ENCODE results near the gene NCOA1.
"Not testable (repeated sequence)": the region's sequence is repeated elsewhere in the genome, so short reads cannot be mapped to it uniquely, and the experiment has no call there.

Gene NCOA1

DNA sequence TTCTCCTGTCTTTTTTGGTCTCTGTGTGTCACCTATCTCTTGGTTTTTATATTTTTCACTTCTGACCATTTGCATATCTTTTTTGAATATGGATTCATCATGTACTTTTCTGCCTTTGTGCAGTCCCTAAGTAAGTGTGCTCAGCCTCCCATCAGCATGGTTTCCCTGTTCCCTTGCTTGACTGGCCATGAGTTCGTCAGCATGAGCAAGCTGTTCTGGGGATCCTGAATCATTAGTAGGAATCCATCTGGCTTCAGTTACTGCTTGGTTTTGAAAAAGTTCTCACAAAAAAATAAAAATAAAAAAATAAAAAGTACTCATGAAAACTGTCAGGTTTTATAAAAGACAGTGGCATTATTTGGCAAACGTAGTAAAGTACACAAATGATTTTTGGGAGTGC lies 144.1 kb downstream of the NCOA1 start:
- no peak for DNase-seq (ENCODE audit: low read depth)

DNA sequence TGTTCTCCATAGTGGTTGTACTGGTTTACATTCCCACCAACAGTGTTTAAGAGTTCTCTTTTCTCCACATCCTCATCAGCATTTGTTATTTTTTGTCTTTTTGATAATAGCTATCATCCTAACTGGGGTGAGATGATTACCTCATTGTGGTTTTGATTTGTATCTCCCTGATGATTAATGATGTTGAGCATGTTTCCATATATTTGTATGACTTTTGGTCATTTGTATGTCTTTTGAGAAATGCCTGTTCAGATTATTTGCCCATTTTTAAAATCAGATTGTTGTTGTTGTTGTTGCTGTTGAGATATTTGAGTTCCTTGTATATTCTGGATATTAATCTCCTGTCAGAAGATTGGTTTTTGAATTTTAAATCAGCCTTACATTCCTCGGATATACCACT lies 147.5 kb downstream of the NCOA1 start:
- DNase-seq (ENCODE audit: low read depth) = no peak

DNA sequence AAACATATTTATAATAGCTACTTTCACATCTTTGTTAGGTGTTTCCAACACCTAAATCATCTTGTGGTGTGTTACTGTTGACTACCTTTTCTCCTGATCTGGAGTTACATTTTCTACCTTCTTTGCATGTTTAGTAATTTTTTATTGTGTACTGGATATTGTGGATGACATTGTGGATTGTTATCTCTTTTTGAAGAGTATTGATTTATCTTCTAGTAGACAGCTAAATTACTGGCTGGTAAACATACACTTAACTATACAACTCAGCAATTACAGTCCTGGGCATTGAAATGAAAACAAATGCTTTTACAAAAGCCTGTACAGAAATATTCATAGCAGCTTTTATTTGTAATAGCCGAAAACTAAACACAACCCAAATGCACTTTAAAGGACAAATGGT lies 151.3 kb downstream of the NCOA1 start:
- DNase-seq (ENCODE audit: low read depth) = no peak

DNA sequence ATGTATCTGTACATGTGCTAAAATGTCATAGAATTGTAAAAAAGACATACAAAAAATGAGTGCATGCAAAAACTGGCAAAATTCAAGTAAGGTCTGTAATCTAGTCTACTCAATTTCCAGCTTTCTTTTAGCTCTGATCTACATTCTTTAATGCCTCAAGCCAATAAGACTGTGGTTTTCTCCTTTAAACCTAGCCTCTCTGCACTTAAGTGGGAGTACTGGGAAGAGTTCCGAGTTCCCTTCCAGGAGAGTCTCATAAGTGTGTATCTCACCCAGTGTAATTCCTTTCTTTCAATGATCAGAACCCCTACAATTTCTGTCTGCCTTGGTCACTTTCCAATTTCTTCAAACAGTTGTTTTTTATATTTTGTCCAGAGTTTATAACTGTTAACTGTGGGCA lies 152.0 kb downstream of the NCOA1 start:
- no peak for DNase-seq (ENCODE audit: low read depth)

DNA sequence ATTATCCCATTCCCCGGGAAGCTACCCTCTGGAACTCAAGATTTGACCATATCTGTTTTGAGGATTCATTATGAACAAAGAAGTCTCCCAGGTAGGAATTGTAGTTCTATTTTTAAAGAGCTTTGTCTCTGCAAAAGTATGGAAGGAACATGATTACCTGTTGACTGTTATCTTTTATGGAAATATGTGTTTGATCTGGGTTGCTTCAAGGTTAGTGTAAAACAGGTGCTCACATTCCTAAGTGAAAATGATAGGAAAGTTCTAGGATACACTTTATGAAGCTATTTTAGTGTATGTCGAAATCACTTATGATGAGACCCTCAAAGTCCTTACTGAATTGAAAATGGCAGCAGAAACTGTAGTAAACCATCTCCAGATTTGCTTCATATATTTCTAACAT lies 153.0 kb downstream of the NCOA1 start:
- DNase-seq (ENCODE audit: low read depth) = no peak

DNA sequence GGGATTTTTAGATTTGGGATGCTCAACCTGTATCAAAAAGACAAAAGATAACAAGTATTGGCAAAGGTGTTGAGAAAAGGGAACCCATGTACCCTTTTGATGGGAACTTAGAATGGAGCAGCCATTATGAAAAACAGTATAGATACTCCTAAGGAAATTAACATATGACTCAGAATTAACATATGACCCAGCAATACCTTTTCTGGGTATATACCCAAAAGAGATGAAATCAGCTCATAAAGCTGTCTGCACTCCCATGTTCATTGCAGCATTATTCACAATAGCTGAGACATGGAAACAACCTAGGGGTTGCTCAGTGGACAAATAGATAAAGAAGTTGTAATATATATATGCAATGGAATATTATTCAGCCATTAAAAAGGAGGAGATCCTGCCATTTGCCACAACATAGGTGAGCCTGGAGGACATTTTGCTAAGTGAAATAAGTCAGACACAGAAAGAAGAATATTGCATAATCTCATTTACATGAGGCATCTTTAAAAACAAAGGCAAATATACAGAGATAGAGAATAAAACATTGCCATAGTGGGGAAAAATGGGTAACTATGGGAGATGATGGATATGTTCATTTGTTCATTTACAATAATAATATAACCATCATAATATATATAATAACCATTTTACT lies 160.1 kb downstream of the NCOA1 start:
- DNase-seq (ENCODE audit: low read depth) = no peak

DNA sequence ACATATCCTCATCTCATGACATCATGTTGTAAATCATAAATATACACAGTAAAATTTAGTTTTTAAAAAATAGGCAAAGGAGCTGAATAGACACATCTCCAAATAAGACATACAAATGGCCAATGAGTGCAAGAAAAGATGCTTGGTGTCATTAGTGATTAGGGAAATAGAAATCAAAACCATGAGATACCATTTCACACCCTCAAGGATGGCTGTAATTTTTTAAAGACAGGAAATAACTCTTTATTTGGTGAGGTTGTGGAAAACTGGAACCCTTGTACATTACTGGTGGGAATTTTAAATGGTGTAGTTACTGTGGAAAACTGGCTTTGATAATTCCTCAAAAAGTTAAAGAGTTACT lies 160.6 kb downstream of the NCOA1 start:
- DNase-seq (ENCODE audit: low read depth) = no peak

DNA sequence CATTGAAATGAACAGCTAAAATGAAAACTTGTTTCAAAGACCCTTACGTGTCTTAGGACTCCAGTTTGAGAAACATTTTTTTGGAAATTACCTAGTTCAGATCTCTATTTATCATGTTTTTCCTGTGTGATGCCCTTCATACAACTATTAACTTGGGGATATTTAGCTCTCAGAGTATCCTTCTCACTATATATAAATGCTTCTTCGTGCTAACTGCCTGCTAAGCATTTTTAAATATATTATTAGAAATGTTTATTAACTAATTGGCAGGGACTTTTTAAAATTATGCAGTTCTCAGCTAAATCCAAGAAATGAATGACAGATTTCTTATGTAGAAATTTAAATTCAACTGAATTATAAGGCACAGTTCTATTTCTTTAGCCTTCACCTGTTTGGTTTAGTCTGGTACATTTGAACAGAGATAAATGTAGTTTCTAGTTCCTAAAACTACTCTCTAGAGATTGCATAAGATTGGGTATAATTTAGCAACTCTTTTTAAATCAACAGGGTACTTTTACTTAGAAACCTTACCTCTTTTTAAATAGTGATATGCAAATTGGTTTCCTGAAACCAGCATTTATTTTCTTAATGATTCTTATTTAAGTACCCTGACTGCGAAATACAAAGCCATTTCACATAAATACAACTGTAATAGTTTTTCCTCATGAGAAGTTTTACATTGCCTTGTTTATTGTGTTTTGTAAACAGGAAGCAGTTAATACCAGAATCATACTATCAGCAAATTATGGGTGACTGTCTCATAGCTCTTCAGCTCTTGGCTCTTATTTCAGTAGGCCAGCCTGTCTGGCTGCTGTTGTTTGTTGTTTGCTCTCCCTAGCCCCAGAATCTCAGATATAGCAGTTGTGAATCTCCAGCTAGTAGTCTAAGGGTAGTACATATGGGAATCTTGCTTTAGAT lies 161.5 kb downstream of the NCOA1 start:
- DNase-seq (ENCODE audit: low read depth) = no peak

DNA sequence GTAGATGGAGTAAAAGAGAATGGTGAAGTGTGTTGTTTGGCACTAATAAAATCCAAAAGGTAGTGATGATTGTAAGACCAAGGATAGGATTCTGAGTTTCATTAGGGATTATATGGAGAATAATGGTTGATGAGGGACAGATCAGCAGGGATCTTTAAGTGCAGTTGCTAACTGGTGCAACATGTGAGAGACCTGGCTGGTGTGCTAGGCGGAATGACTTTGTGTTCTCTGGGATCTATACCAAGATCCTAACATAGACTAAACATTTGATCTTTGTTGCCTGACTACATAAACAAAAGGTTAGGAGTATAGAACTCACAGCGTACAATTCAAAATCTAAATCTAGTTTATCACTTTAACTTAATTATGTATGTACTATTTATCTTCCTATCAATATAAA lies 166.8 kb downstream of the NCOA1 start:
- no peak for DNase-seq (ENCODE audit: low read depth)

DNA sequence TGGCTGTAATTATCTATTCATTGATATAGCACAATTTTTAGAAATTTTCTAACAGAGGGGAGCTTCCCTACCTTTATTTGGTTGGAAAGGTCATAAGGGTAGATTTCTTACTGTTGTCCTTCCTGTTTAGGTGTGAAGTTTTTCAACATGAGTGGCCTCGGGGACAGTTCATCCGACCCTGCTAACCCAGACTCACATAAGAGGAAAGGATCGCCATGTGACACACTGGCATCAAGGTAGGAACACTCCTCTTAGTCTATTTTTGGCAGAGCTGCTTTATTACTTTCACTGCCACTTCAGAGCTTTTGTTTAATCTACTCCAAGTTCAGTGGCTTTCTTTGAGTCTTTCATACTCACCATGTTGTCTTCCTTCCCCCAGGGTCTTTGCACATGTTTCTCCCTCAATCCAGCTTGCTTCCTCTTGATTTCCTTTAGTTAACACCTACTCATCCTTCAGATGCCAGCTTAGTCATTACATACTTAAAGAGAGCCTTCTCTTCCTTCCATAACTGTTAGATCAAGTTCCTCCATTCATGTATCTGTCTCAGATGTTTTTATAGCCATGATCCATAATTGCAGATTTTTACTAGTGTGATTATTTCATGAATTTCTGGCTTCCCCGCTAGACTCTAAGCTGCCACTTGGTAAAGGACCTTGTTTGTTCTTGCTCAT lies 167.6 kb downstream of the NCOA1 start:
- DNase-seq (ENCODE audit: low read depth) = no peak

DNA sequence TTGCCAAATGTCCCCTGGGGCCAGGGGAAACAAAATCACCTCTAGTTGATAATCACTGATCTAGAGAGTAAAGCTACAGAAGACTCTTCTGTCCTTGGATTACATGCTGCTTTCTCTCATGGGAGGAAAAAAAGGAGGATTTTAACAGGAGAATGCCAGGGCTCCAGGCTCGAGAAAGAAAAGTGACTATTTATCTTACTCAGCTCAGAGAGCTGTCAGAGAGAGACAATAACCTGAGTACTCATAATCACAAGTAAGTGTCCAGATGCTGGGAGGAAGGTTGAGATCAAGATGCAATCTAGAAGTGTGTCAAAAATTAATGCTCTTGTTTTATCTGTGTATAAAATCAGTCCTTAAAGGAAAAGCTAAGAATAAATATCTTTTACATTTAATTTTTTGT lies 168.8 kb downstream of the NCOA1 start:
- no peak for DNase-seq (ENCODE audit: low read depth)

DNA sequence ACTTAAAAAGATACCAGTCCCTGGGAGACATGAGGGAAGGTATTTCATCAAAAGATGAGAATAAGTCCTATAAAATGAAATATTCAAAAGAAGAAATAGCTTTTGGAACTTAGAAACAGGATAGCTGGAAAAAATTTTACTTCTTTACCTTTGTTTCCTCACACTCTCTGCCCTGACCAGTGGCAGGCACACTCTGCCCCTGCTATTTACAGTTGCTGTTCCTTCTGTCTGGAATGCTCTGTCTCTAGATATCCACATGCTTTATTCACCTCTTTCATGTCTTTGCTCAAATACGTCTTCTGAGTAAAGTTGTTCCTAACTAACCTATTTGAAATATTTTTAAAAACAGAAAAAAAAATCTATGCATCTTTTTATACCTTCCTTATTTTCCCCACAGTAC lies 176.5 kb downstream of the NCOA1 start:
- DNase-seq (ENCODE audit: low read depth) = no peak

DNA sequence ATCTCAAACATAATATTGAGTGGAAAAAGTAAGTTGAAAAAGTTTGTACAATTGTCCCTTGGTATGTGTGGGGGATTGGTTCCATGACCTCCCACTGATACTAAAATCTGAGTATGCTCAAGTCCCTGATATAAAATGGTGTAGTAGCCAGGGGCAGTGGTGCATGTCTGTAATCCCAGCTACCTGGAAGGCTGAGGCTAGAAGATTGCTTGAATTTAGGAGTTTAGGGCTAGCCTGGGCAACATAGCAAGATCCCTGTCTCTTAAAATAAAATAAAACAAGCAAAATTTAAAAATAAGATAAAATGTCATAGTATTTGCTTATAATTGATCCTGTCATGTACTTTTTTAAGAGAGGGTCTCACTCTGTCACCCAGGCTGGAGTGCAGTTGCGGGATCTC lies 180.2 kb downstream of the NCOA1 start:
- DNase-seq (ENCODE audit: low read depth) = no peak

DNA sequence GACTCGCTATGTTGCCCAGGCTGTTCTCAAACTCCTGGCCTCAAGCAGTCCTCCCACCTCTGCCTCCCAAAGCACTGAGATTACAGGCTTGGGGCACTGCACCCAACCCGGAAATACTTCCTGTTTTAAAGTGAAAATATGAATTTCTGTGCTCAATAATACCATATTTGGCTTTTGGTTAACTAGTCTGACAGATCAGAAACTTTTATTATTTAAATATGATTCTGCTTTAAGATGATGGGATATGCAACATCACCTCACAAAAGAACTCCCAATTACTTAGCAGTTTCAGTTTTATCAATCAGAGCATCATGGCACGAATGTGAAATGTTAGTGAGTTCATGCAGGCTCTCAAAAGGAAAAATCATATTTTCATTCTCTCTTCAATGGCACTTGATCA lies 181.5 kb downstream of the NCOA1 start:
- DNase-seq (ENCODE audit: low read depth) = no peak

DNA sequence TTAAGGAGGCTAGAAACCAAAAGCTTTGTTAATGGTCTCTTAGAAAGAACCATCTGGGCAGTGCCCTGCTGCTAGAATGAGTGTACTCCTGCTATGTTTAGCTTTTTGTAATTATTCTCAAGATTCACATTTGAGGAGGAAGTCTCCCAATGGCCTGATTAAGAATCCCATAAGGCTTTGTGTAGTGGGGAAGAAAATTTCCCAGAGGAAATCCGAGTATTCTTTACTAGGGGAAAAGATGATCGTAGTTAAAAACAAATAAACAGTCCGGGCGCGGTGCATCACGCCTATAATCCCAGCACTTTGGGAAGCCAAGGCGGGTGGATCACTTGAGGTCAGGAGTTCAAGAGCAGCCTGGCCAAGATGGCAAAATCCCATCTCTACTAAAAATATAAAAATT lies 184.3 kb downstream of the NCOA1 start:
- no peak for DNase-seq (ENCODE audit: low read depth)

DNA sequence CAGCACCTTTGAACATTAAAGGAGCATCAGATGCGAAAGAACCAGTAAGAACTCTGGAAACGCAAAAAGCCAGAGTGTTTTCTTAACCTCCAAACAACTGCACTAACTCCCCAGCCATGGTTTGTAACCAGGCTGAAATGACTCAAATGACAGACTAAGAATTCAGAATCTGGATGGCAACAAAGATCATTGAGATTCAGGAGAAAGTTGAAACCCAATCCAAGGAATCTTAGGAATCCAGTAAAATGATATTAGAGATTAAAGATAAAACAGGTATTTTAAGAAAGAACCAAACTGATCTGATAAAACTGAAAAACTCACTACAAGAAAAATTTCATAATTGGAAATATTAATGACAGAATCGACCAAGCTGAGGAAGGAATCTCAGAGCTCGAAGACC lies 185.4 kb downstream of the NCOA1 start:
- DNase-seq (ENCODE audit: low read depth) = no peak

DNA sequence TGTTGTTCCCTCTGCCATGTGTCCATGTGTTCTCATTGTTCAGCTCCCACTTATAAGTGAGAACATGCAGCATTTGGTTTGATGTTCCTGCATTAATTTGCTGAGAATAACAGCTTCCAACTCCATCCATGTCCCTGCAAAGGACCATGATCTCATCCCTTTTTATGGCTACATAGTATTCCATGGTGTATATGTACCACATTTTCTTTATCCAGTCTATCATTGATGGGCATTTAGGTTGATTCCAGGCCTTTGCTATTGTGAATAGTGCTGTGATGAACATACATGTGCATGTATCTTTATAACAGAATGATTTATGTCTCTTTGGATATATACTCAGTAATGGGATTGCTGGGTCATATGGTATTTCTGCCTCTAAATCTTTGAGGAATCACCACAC lies 187.0 kb downstream of the NCOA1 start:
- DNase-seq (ENCODE audit: low read depth) = not testable (repeated sequence)

DNA sequence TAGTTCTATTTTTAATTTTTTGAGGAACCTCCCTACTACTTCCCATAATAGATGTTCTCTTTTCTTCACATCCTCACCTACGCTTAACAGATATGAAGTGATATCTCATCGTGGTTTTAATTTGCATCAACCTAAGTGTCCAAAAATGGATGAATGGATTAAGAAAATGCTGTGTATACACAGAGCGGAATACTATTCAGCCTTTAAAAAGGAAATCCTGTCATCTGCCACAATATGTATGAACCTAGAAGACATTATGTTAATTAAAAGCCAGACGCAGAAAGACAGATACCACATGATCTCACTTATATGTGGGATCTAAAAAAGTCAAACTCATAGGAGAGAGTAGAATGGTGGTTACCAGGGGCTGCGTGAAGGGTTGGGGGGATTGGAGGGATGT lies 189.1 kb downstream of the NCOA1 start:
- no peak for DNase-seq (ENCODE audit: low read depth)

DNA sequence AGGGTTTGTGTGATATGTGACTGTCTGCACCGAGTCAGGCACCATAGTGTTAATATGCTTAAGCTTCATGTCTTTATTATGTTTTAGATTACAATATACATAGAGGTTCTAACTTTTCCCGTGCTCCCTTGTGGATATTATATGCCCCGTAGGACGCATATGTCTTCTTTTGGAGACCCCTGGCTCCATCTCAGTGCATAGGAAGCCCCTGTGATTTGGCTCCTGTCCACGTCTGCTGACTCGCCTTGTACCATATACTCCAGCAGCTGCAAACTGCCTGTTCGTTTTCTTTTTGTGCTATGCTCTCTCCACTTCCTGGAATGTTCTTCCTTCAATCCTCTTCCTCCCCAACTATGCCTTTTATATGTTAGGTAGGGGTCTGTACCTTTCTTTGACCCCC lies 191.2 kb downstream of the NCOA1 start:
- no peak for DNase-seq (ENCODE audit: low read depth)

DNA sequence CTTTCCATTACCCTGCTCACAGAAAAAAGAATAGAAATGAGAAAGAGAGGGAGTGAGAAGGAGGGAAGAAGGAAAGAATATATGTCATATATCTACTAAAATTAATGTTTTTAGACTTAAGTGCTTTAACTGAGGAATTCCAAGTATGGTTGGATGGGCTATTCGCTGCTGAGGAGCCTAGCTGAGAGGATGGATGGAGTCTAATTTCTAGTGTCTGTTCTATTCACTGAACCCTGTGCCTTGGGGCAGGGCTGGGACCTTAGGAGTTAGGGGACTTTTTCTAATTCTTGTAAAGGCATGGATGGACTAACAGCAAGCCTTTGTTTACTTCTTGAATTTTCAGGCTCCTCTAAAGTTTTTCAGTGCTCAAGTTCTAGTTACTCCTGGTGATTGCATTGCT lies 192.4 kb downstream of the NCOA1 start:
- no peak for DNase-seq (ENCODE audit: low read depth)

DNA sequence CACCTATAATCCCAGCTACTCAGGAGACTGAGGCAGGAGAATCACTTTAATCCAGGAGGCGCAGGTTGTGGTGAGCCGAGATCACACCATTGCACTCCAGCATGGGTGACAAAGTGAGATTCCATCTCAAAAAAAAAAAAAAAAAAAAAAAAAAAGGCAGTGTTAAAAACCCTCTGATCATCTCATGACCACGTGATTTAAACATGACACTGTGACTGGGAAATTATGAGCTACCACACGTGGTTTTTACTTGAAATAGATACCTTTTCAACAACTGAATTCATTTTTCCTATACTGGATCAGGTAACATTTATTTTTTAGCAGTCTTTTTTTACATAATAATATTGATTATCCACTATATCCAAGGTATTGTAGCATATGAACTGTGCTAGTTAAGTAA lies 199.5 kb downstream of the NCOA1 start:
- no peak for DNase-seq (ENCODE audit: low read depth)

DNA sequence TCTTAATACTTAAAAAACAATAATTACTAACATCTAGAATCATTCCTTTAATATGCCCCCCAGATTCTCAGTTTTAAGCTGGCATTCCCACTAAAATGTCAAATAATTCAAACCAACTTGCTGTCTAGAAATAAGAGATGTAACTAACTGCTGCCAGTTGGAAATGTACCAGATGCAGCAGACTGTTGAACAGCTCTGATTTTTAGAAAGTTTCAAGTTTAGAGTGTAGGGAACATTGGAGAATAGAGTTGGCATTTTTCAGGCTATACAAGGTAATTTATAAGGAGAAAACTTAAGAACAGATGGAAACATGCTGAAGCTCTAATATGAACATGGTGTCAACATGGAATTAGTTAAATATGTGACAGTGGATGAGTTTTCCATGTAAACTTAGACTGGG lies 200.8 kb downstream of the NCOA1 start:
- DNase-seq (ENCODE audit: low read depth) = no peak

DNA sequence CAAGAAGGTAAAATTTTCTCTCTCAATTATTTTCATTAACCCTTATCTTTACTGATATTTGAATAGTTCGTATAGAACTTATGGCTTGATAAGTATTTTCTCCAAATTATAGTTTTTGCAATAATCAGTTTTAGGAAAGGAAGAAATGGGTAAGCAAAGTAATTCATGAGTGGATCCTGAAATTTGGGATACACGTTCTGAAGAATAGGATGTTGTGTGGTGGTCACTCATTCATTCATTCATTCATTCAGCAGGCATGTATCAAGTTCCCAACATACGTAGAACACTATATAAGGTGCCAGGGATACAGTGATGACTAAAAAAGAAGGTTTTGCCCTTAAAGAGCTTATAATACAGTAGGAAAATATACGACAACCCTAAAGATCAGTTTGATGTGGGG lies 206.7 kb downstream of the NCOA1 start:
- no peak for DNase-seq (ENCODE audit: low read depth)

All from stimulated activated CD8-positive, alpha-beta memory T cell treated with anti-CD3 and anti-CD28 coated beads, Interleukin-15, amount 100 ng/mL, for 1 hour (primary cell).